ENCODE results near the gene ZBTB39.
"Not testable (repeated sequence)": the region's sequence is repeated elsewhere in the genome, so short reads cannot be mapped to it uniquely, and the experiment has no call there.

ZBTB39 gene

DNA sequence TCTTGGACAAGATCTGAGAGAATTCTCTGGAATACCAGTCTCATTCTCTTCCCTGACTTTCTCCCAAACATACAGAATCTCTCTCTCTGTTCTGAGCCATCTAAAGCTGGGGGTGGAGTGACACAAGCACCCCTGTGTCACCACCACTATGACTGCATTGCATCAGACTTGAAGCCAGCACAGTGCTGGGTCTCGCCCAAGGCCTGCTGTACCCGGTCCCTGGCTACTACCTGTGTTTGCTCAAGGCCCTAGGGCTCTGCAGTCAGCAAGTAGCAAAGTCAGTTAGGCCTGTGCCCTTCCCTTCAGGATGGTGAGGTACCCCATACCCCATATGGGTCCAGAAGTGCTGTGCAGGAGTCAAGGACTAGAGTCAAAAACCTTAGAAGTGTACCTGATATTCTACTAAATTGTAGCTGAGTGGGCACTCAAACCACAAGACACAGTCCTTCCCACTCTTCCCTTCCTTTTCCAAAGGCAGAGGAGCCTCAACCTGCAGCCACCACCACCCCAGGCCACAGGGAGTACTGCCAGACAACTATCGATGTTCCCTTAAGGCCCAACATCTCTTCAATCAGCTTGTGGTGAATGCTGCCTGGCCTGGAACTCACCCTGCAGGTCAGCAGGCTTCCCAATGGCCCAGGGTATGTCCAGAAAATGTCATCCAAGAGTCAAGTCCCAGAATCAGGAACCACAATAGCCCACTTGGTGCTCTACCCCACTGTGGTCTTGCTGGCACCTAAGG, 27.8 kb downstream of the ZBTB39 start:
- DNase-seq, result no peak

DNA sequence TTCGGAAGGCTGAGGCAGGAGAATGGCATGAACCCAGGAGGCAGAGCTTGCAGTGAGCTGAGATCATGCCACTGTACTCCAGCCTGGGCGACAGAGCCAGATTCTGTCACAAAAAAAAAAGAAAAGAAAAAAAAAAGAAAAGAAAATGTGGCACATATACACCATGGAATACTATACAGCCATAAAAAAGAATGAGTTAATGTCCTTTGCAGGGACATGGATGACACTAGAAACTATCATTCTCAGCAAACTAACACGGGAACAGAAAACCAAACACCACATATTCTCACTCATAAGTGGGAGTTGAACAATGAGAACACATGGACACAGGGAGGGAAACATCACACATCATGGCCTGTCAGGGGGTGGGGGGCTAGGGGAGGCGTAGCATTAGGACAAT, 29.0 kb downstream of the ZBTB39 start:
- DNase-seq, result not testable (repeated sequence)

DNA sequence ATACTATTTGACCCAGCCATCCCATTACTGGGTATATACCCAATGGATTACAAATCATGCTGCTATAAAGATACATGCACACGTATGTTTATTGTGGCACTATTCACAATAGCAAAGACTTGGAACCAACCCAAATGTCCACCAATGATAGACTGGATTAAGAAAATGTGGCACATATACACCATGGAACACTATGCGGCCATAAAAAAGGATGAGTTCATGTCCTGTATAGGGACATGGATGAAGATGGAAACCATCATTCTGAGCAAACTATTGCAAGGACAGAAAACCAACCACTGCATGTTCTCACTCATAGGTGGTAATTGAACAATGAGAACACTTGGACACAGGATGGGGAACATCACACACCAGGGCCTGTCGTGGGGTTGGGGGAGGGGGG, 32.1 kb downstream of the ZBTB39 start:
- DNase-seq, result not testable (repeated sequence)

DNA sequence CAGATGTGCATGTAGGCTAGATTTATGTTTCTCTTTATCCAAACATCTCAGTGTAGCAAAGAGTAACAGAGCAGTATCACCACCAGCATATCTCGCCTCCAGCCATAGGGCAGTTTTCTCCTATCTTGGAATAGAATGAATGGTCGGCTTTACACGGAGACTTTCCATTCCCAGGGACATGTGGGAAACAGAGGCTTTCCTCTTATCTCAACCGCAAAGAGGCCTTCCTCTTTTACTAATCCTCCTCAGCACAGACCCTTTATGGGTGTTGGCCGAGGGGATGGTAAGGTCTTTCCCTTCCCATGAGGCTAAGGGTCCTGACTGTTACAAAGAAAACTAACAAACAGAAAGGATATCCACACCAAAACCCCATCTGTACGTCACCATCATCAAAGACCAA, 37.4 kb downstream of the ZBTB39 start:
- not testable (repeated sequence) for DNase-seq

DNA sequence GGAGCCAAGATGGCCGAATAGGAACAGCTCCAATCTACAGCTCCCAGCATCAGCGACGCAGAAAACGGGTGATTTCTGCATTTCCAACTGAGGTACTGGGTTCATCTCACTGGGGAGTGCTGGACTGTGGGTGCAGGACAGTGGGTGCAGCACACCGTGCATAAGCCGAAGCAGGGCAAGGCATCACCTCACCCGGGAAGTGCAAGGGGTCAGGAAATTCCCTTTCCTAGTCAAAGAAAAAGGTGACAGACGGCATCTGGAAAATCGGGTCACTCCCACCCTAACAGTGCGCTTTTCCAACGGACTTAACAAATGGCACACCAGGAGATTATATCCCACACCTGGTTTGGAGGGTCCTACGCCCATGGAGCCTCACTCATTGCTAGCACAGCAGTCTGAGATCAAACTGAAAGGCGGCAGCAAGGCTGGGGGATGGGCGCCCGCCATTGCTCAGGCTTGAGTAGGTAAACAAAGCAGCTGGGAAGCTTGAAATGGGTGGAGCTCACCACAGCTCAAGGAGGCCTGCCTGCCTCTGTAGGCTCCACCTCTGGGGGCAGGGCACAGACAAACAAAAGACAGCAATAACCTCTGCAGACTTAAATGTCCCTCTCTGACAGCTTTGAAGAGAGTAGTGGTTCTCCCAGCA, 40.2 kb downstream of the ZBTB39 start:
- DNase-seq, result not testable (repeated sequence)

DNA sequence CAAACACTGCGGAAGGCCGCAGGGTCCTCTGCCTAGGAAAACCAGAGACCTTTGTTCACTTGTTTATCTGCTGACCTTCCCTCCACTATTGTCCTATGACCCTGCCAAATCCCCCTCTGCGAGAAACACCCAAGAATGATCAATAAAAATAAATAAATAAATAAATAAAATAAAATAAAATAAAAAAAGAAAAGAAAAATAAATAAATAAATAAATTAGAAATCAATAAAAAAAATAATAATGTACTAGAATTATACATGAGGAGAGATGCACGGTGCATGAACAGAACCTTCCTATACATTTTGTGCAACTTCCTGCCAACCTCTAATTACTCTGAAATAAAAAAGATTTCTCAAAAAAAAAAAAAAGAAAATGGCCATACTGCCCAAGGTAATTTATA, 41.2 kb downstream of the ZBTB39 start:
- DNase-seq, result not testable (repeated sequence)

DNA sequence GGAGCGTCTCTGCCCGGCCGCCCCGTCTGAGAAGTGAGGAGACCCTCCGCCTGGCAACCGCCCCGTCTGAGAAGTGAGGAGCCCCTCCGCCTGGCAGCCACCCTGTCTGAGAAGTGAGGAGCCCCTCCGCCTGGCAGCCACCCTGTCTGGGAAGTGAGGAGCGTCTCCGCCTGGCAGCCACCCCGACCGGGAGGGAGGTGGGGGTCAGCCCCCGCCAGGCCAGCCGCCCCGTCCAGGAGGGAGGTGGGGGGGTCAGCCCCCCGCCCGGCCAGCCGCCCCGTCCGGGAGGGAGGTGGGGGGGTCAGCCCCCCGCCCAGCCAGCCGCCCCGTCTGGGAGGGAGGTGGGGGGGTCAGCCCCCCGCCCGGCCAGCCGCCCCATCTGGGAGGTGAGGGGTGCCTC, 42.8 kb downstream of the ZBTB39 start:
- not testable (repeated sequence) for DNase-seq

DNA sequence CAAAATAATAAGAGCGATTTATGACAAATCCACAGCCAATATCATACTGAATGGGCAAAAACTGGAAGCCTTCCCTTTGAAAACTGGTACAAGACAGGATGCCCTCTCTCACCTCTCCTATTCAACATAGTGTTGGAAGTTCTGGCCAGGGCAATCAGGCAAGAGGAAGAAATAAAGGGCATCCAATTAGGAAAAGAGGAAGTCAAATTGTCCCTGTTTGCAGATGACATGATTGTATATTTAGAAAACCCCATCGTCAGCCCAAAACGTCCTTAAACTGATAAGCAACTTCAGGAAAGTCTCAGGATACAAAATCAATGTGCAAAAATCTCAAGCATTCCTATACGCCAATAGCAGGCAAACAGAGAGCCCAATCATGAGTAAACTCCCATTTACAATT, 44.1 kb downstream of the ZBTB39 start:
- not testable (repeated sequence) for DNase-seq

DNA sequence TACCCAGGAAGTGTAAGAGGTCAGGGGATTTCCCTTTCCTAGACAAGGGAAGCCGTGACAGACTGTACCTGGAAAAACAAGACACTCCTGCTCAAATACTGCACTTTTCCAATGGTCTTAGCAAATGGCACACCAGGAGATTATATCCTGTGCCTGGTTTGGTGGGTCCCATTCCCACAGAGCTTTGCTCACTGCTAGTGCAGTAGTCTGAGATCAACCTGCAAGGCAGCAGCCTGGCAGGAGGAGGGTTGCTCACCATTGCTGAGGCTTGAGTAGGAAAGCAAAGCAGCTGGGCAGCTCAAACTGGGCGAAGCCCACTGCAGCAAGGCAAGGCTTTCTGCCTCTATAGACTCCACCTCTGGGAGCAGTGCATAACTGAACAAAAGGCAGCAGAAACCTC, 47.9 kb downstream of the ZBTB39 start:
- no peak for DNase-seq

DNA sequence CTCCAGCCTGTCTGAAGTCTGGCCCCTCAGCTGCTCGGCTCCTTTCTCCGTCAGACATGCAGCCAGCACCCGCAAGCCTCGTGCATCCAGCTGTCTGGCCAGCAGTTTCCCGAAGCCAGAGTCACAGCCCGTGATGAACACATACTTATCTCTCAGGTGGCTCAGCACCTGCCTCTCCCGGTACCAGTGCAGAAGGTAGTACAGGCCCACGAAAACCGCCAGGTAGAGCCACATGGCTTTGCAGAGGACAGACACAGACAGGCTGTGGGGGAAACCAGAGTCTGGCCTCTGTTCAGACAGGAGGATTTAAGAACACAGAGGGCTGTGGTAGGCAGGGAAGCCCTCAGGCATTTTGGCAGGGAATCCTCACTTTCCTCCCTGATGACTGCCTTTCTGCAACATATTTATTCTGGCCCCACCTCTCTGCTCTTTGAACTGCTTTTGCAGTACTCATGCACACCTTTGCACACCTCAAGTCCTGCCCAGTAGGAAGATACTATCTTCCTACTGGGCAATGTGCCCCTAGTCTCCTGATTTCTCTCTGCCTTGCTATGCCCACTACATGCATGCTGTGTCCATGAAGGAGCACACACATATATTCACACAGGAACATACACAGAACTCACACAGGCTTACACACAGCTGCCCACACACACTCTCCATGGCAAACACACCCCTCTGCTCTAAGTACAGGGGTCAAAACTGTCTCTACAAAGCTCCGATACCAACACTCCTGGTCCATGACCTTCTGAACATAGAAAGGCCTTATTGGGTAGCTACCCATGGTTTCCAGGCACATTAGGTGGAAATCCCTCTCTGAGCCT, 48.9 kb downstream of the ZBTB39 start, which contains the start of gene RDH16:
Gene RDH16 (minus strand): TSS at position 380 of the 824 bp plus-strand sequence. CDS start 146 bp downstream, at position 234.
- no peak for DNase-seq

DNA sequence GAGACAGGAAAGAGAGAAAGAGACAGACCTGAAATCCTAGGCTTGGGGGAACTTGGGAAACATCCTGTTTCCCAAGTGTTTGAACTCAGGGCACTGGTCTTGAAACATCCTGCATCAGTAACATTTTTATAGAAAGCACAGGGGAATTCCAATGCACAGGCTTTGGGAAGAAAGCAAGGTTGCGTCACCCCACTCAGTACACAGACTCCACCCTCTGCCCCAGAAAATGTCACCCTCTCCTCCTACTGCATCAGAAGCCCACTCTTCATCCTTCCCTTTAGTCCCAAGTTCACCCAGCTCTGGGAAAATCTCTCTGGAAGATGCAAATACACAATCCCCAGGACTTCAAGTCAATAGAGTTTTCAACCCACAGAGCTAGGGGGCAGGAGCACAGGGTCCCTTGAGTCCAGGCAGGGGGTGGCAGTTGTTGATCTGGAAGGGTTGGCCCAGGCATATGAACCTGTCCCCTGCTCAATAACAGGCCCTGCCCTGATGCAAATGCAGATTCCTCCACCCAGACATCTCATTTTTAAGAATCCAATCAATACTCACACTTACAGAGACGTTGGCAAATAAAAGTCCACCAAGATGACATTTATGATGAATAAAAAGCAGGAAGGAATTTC, 50.6 kb downstream of the ZBTB39 start:
- DNase-seq, result no peak

DNA sequence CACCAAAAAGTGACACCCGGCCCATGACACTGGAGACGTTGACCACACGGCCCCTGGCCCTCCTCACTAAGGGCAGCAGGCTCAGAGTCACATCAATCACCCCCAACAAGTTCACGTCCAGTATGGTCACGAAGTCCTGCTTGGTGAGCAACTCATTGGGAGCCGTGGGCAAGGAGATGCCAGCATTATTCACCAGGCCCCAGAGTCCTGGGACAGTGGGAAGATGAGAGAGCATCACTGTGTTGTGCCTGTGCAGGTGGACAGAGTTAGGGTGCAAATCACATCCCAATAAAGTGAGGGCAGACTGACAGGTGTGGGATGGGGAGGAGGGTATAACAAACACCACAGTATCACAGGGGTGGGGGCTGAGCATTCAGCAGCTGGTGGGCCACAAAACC, 51.4 kb downstream of the ZBTB39 start:
- no peak for DNase-seq

DNA sequence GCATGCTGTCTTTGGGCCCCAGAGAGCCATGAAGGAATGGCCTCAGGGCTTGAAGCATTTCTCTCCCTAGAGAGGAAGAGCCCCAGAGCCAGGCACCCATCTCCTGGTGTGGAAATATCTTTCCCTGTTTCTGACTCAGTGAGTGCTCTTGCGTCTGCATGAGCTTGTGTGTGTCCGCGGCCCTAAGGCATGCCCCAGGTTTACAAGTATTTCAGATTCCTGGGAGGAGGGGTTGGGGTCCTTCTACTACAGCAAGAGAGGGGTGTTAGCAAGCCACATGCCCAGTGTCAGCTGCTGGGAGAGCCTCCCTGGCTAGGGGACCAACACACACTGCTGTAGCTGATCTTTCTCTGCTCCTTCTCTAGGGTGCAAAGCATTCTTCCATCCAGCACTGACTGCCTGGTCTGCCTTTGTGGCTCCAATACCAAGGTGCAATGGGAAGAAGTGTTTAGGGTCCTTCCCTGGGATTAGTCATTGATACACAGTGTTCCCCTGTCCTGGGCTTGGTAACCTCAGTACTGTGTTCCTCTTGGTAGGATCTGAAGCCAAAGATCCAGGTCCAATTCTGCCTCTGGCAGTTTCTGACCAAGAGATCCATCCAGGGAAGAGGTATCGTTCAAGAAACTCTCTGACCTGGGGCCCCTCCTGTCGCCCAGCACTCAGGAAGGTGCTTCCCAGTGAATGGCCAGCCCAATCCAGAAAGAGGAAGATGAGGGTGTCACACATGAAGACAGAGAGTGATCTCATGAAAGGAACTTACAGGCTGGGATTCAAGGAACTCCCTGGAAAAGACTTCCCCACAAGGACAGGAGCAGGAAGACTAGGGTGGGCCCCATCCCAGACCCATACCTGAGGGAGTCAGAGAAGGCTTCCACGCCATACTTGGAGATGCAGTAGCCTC, 52.0 kb downstream of the ZBTB39 start:
- DNase-seq, result no peak

DNA sequence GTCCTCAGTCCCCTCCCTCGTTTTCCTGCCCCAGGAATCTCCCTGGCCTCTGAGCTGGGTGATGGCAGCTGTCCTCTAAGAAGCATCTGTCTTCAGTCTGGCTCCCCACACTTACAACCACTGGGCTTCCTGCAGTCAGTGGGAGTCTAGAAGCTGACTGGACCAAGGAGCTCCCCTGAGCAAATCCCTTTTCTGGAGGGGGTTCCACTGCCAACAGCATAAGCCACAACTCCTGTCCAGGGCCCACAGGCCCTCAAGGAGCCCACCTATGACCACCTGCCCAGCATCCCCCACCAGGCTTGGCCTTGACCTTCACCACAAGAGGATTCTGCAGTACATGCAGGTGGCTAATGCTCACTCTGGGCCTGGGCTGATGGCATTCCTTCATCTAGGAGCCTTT, 53.0 kb downstream of the ZBTB39 start:
- DNase-seq, result no peak

DNA sequence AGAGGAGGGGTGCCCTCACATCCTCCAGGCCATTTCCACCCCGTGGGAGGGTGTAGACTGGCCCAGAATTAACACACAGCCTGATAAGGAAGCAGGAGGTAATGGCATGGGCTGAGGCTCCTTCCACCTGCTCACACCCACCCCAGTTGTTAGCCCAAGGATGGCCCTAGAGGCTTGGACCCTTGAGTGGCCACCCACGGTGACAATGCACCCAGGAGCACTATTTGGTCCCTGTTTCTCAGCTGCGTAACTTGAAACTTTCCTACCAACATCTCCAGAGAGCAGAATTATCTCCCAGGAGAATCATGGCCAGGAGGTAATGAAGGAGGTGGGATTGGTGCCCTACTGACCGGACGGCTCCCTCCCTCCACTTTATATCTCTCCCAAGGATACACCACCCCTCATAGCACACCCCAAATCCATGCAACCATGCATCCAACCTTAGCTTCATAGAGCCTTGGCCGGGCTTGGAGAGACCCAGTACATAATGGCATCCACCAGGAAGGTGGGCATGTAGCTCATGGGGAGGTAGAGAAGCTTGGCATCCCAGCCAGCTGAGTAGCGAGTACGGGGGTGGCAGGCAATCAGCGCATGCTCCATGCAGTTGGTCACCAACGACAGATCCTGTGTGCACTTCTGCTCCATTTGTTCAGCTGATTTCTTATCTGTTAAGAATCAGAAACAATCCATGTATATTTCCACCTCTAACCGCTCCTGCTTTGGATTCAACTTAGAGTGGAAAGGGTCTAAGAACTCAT, 54.6 kb downstream of the ZBTB39 start:
- no peak for DNase-seq

DNA sequence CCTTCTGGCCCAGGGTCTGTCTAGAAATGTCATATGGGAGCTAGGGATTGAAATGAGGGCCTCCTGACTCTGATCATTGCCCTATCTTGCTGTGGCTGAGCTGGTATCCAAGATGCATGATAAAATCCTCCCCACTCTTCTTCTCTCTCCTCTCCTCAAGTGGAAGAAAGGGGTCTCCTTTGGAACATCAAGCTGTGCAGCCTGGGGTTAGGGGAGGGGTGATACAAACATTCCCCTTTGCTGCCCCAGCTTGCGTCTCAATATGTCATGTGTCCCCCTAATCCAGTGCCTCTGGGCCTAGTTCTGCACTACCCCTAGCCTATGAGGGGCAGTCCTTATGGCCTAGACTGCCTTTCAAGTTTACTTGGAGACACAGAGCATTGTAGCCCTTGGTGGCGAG, 57.5 kb downstream of the ZBTB39 start:
- DNase-seq, result no peak

Data from stimulated activated CD4-positive, alpha-beta T cell treated with anti-CD3 and anti-CD28 coated beads, Interleukin-4, amount 100 ng/mL, for 4 hours (primary cell).